ENCODE data around the gene GPC6. TPM values are rescaled to one million over a fixed set of nuclear protein-coding genes. Genes with fewer than 3 reads are reported as not detected.

The GPC6 gene
- total and polyA plus RNA-seq, 2 donors (not counting 3 experiments of a cell fraction or from before 2014, with no cell fraction given): 0.01 TPM; not detected in 1

GRCh38 chr13:94382960-94383359, 1156.4 kb downstream of the GPC6 start:
- Histone ChIP-seq H3K27me3 (ENCODE audit: control insufficient read depth in 2 of 2, insufficient read depth in 2 of 2, low read length in 2 of 2) (no peaks in the 10 kb centered on the region), H2AFZ (ENCODE audit: low read depth, low read length) (no peak overlapping the region), H3K9ac (replicated peaks; ENCODE audit: extremely low read depth, insufficient read depth, low read length) (no peak overlapping the region), H3K4me3 (replicated peaks in 1 of 3; ENCODE audit: insufficient read depth in 1 of 3, low read depth in 1 of 3, low read length in 3 of 3) (no peak overlapping the region), H3K4me2 (ENCODE audit: insufficient read depth, low read length) (no peak overlapping the region), H3K9me3 (replicated peaks; ENCODE audit: control insufficient read depth, insufficient read depth, low read length) (no peaks in the 10 kb centered on the region), H3K79me2 (ENCODE audit: control insufficient read depth, insufficient read depth, low read length) (no peaks in the 10 kb centered on the region), H3K36me3 (ENCODE audit: control insufficient read depth in 2 of 2, extremely low read depth in 1 of 2, insufficient read depth in 2 of 2, low read length in 2 of 2) (no peaks in the 10 kb centered on the region), H3K4me1 (ENCODE audit: control insufficient read depth, extremely low read depth, insufficient read depth, low read length) (no peaks in the 10 kb centered on the region), H3K9me1 (replicated peaks; ENCODE audit: control insufficient read depth, extremely low read depth, insufficient read depth, low read length) (no peaks in the 10 kb centered on the region), H3K27ac (ENCODE audit: insufficient read depth, low read depth, low read length) (no peak overlapping the region), H4K20me1 (replicated peaks; ENCODE audit: control insufficient read depth, extremely low read depth, insufficient read depth, low read length) (no peaks in the 10 kb centered on the region)
- dilution Hi-C loops (cut with MboI; ENCODE audit: extremely low pct_ligation_motif_present, low sequenced_read_pairs) (no loop called here), intact Hi-C loops (cut with micrococcal nuclease) (no loop called here)
- FAIRE-seq (no peak), DNase-seq (ENCODE audit: low read depth, low spot score) (no peak)
- ChIA-PET CTCF (no interaction called here), POLR2A (no interaction called here)
- BruUV-seq (replicated peaks): no TSS peak
- TF ChIP-seq CTCF (IDR thresholded peaks at IDR 0.05; ENCODE audit: extremely low read depth in 1 of 2, insufficient read depth in 1 of 2, low read depth in 1 of 2, low read length in 2 of 2) (no peak), MYC (IDR thresholded peaks at IDR 0.05; ENCODE audit: low read depth, low read length) (no peak), POLR2AphosphoS5 (IDR thresholded peaks at IDR 0.05; ENCODE audit: insufficient read depth, low read depth, low read length) (no peak), POLR2A (IDR thresholded peaks at IDR 0.05; ENCODE audit: low read depth, low read length) (no peak), JUN (IDR thresholded peaks at IDR 0.05; ENCODE audit: borderline replicate concordance, insufficient read depth, insufficient read length, low read depth) (no peak), FOS (IDR thresholded peaks at IDR 0.05; ENCODE audit: borderline replicate concordance, insufficient read depth, low read length) (no peak), EZH2 (IDR thresholded peaks at IDR 0.05; ENCODE audit: borderline replicate concordance, low read depth, low read length, severe bottlenecking) (no peak), GATA2 (IDR thresholded peaks at IDR 0.05; ENCODE audit: insufficient read depth, insufficient read length, low read depth, low read length) (no peak)
- TF ChIP-seq, protein P1, sequence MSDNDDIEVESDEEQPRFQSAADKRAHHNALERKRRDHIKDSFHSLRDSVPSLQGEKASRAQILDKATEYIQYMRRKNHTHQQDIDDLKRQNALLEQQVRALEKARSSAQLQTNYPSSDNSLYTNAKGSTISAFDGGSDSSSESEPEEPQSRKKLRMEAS (IDR thresholded peaks at IDR 0.05; ENCODE audit: insufficient read depth, insufficient read length): no peak

All from endothelial cell of umbilical vein (primary cell).